ENCODE data around the gene CERKL.

CERKL gene

DNA sequence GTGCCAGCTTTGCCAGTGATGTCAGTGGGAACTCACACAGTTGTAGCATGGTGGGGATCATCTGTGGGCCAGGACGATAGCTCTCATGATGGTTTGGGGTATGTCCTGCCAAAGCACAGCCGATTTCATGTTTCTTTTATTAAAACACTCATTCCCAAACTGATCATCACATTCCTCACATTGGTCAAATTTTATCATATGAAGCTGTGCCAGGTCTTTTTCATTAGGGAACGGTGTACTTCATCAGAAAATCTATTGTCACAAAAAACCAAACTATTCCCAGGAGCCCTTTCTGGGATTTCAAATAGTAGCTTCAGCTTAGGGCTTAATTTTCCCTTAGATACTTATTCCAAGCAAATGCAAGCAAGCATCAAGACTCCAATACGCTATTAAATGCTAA lies 157.7 kb downstream of the CERKL start:
- DNase-seq (ENCODE audit: low spot score) (no peak), ATAC-seq (ENCODE audit: low read depth) (no peak)
- TF ChIP-seq, protein P1, sequence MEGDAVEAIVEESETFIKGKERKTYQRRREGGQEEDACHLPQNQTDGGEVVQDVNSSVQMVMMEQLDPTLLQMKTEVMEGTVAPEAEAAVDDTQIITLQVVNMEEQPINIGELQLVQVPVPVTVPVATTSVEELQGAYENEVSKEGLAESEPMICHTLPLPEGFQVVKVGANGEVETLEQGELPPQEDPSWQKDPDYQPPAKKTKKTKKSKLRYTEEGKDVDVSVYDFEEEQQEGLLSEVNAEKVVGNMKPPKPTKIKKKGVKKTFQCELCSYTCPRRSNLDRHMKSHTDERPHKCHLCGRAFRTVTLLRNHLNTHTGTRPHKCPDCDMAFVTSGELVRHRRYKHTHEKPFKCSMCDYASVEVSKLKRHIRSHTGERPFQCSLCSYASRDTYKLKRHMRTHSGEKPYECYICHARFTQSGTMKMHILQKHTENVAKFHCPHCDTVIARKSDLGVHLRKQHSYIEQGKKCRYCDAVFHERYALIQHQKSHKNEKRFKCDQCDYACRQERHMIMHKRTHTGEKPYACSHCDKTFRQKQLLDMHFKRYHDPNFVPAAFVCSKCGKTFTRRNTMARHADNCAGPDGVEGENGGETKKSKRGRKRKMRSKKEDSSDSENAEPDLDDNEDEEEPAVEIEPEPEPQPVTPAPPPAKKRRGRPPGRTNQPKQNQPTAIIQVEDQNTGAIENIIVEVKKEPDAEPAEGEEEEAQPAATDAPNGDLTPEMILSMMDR (IDR thresholded peaks at IDR 0.05; ENCODE audit: poor library complexity, severe bottlenecking) = no peak
- H3K9me3 ChIP-seq (ENCODE audit: severe bottlenecking) = no peaks in the 10 kb centered on the region
- H3K27me3 ChIP-seq (ENCODE audit: insufficient read depth, poor library complexity, severe bottlenecking) = no peaks in the 10 kb centered on the region
- H3K36me3 ChIP-seq (ENCODE audit: low read depth) = no peaks in the 10 kb centered on the region
- no peaks in the 10 kb centered on the region for H3K4me1 ChIP-seq (ENCODE audit: insufficient read depth, poor library complexity, severe bottlenecking)
- no peak overlapping the region for H3K4me3 ChIP-seq (ENCODE audit: severe bottlenecking)
- H3K27ac ChIP-seq (ENCODE audit: poor library complexity, severe bottlenecking) = no peak overlapping the region
